ENCODE data around the gene GOLIM4.

GOLIM4 gene

GRCh38 chr3:167978071-167978470 is 117.7 kb downstream of the GOLIM4 start:
- no peak for DNase-seq (ENCODE audit: low spot score)
- Histone ChIP-seq H3K4me3 (no peak overlapping the region), H3K27ac (no peak overlapping the region)
- TF ChIP-seq CTCF (IDR thresholded peaks at IDR 0.05): no peak

GRCh38 chr3:167976516-167977361 is 119.0 kb downstream of the GOLIM4 start:
- H3K4me3 ChIP-seq: no peak overlapping the region
- H3K27ac ChIP-seq: no peak overlapping the region
- no peak for TF ChIP-seq CTCF (IDR thresholded peaks at IDR 0.05)
- no peak for DNase-seq (ENCODE audit: low spot score)

- DNase-seq (ENCODE audit: low spot score): no peak
- H3K4me3 ChIP-seq: no peak overlapping the region
- H3K27ac ChIP-seq: no peak overlapping the region
- no peak for TF ChIP-seq CTCF (IDR thresholded peaks at IDR 0.05)
Measured at GRCh38 chr3:167973901-167974300, 121.8 kb downstream of the GOLIM4 start.

GRCh38 chr3:167973046-167973445 is 122.7 kb downstream of the GOLIM4 start:
- no peak for DNase-seq (ENCODE audit: low spot score)
- no peak for TF ChIP-seq CTCF (IDR thresholded peaks at IDR 0.05)

GRCh38 chr3:167972502-167972901 is 123.2 kb downstream of the GOLIM4 start:
- no peak for DNase-seq (ENCODE audit: low spot score)
- no peak overlapping the region for H3K4me3 ChIP-seq
- no peak overlapping the region for H3K27ac ChIP-seq
- TF ChIP-seq CTCF (IDR thresholded peaks at IDR 0.05): no peak

More at GRCh38 chr3:167973046-167973445, 122.7 kb downstream of the GOLIM4 start:
- H3K4me3 ChIP-seq: no peak overlapping the region
- H3K27ac ChIP-seq: no peak overlapping the region

GRCh38 chr3:167969548-167969947 is 126.2 kb downstream of the GOLIM4 start:
- H3K27ac ChIP-seq: no peak overlapping the region
- no peak for TF ChIP-seq CTCF (IDR thresholded peaks at IDR 0.05)
- H3K4me3 ChIP-seq: no peak overlapping the region
- no peak for DNase-seq (ENCODE audit: low spot score)

Data from coronary artery (tissue), 2 donors.